Suprapubic skin (tissue), 4 donors: Measurements from ENCODE around the gene CCDC3.

Experiments used
- EP300 ChIP-seq: sonication (generic); formaldehyde crosslinking; IDR thresholded peaks from one replicate; pipeline ENCODE4 v1.6.1; 2017; ENCODE audit warnings: antibody characterized with exemption
- POLR2A ChIP-seq, 2 donors: fragments of 450-650 bp; IDR thresholded peaks; one replicate each; pipeline ENCODE4 v1.6.1; 2017; ENCODE audit warnings: antibody characterized with exemption in 2 of 2, mild to moderate bottlenecking in 2 of 2, moderate library complexity in 2 of 2
- POLR2AphosphoS5 ChIP-seq, 3 donors: sonication (generic); formaldehyde crosslinking; IDR thresholded peaks; one replicate each; pipeline ENCODE4 v1.6.1; 2017; ENCODE audit warnings: antibody characterized with exemption in 3 of 3
- TF ChIP-seq, protein P1 (sequence below), 2 donors: fragments of 200-600 bp in 1 of 2; fragments of 450-650 bp in 1 of 2; sonication (generic) in 1 of 2; IDR thresholded peaks; one replicate each; pipeline ENCODE4 v1.5.1; 2016 to 2019; ENCODE audit warnings: antibody characterized with exemption in 2 of 2, mild to moderate bottlenecking in 1 of 2, moderate library complexity in 1 of 2

GRCh38 chr10:12919574-12919973 is 81.9 kb downstream of the CCDC3 start:
- TF ChIP-seq, protein P1, sequence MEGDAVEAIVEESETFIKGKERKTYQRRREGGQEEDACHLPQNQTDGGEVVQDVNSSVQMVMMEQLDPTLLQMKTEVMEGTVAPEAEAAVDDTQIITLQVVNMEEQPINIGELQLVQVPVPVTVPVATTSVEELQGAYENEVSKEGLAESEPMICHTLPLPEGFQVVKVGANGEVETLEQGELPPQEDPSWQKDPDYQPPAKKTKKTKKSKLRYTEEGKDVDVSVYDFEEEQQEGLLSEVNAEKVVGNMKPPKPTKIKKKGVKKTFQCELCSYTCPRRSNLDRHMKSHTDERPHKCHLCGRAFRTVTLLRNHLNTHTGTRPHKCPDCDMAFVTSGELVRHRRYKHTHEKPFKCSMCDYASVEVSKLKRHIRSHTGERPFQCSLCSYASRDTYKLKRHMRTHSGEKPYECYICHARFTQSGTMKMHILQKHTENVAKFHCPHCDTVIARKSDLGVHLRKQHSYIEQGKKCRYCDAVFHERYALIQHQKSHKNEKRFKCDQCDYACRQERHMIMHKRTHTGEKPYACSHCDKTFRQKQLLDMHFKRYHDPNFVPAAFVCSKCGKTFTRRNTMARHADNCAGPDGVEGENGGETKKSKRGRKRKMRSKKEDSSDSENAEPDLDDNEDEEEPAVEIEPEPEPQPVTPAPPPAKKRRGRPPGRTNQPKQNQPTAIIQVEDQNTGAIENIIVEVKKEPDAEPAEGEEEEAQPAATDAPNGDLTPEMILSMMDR (IDR thresholded peaks at IDR 0.05), result no peak
- TF ChIP-seq POLR2A (IDR thresholded peaks at IDR 0.05) (no peak), EP300 (no peak), POLR2AphosphoS5 (IDR thresholded peaks at IDR 0.05) (no peak)
